ENCODE measurements around the gene THOC1. TPM values are rescaled to one million over a fixed set of nuclear protein-coding genes. Genes with fewer than 3 reads are reported as not detected.

The THOC1 gene
- total RNA-seq, 1 experiment from 2014 or later = 33.3 TPM

GRCh38 chr18:302097-302496 lies 34.2 kb upstream of the THOC1 start:
- CTCF ChIA-PET = no interaction called here
- no peak for TF ChIP-seq POLR2AphosphoS5 (IDR thresholded peaks at IDR 0.05; ENCODE audit: low read depth, low read length)
- no peak for TF ChIP-seq SIN3A (IDR thresholded peaks at IDR 0.05; ENCODE audit: borderline replicate concordance, insufficient read depth, low read depth, low read length)
- TF ChIP-seq, protein P1, sequence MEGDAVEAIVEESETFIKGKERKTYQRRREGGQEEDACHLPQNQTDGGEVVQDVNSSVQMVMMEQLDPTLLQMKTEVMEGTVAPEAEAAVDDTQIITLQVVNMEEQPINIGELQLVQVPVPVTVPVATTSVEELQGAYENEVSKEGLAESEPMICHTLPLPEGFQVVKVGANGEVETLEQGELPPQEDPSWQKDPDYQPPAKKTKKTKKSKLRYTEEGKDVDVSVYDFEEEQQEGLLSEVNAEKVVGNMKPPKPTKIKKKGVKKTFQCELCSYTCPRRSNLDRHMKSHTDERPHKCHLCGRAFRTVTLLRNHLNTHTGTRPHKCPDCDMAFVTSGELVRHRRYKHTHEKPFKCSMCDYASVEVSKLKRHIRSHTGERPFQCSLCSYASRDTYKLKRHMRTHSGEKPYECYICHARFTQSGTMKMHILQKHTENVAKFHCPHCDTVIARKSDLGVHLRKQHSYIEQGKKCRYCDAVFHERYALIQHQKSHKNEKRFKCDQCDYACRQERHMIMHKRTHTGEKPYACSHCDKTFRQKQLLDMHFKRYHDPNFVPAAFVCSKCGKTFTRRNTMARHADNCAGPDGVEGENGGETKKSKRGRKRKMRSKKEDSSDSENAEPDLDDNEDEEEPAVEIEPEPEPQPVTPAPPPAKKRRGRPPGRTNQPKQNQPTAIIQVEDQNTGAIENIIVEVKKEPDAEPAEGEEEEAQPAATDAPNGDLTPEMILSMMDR (IDR thresholded peaks at IDR 0.05) = no peak
- TF ChIP-seq TCF7L2 (IDR thresholded peaks at IDR 0.05; ENCODE audit: low read depth, low read length) = no peak
- TF ChIP-seq REST (IDR thresholded peaks at IDR 0.05; ENCODE audit: insufficient read depth in 1 of 2, low read depth in 2 of 2, low read length in 1 of 2) = no peak

DNA sequence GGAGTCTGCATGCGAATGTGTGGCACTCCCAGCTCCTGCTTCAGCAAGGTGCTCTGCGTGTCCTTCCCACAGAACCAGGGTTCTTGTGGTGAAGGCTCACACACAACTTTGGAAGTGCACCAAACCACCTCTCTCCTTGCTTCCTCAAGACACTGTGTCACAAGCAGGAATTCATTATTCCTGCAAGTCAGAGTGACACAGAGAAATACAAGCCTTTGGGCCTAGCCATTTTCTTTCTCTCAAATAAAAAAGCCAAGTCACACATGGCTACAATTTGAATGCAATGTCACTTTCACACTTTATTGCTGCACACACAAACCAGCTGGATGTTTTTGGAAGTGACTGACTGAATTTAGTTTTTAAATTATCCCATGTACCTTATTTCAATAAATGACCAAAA lies 30.1 kb upstream of the THOC1 start:
- no peaks in the 10 kb centered on the region for H3K36me3 ChIP-seq (ENCODE audit: control insufficient read depth, insufficient read depth, low read length)
- ChIA-PET CTCF (no interaction called here), POLR2A (no interaction called here)
- DNase-seq (ENCODE audit: low read depth, low spot score) (no peak), ATAC-seq (no peak)
- H3K27me3 ChIP-seq (ENCODE audit: control insufficient read depth, insufficient read depth, low read length) = peaks cover 11% of the 10 kb centered on the region
- intact Hi-C loops (cut with micrococcal nuclease; ENCODE audit: unreplicated experiment) (no loop called here), in situ Hi-C loops (cut with HindIII; ENCODE audit: low pct_unique_long_range_greater_than_20kb, low sequenced_read_pairs) (no loop called here)
- BruUV-seq (replicated peaks) = no TSS peak
- H3K4me3 ChIP-seq (ENCODE audit: low read depth in 2 of 2, low read length in 2 of 2) = no peak overlapping the region
- no peak overlapping the region for H3K27ac ChIP-seq (ENCODE audit: low read length)
- no peaks in the 10 kb centered on the region for H3K4me1 ChIP-seq (ENCODE audit: control insufficient read depth, insufficient read depth, low read length)
- TF ChIP-seq, protein P1 (IDR thresholded peaks at IDR 0.05) = no peak
- TF ChIP-seq SIN3A (IDR thresholded peaks at IDR 0.05; ENCODE audit: borderline replicate concordance, insufficient read depth, low read depth, low read length) (no peak), TCF7L2 (IDR thresholded peaks at IDR 0.05; ENCODE audit: low read depth, low read length) (no peak), REST (IDR thresholded peaks at IDR 0.05; ENCODE audit: insufficient read depth in 1 of 2, low read depth in 2 of 2, low read length in 1 of 2) (no peak), POLR2AphosphoS5 (IDR thresholded peaks at IDR 0.05; ENCODE audit: low read depth, low read length) (no peak)
- H3K9me3 ChIP-seq (ENCODE audit: control insufficient read depth, insufficient read depth, low read depth, low read length) = no peaks in the 10 kb centered on the region

More at GRCh38 chr18:302097-302496, 34.2 kb upstream of the THOC1 start:
- H3K36me3 ChIP-seq (ENCODE audit: control insufficient read depth, insufficient read depth, low read length) = no peaks in the 10 kb centered on the region
- no peak for DNase-seq (ENCODE audit: low read depth, low spot score)
- H3K27ac ChIP-seq (ENCODE audit: low read length) = no peak overlapping the region
- H3K4me3 ChIP-seq (ENCODE audit: low read depth in 2 of 2, low read length in 2 of 2) = no peak overlapping the region
- in situ Hi-C loops (cut with HindIII; ENCODE audit: low pct_unique_long_range_greater_than_20kb, low sequenced_read_pairs) (no loop called here), intact Hi-C loops (cut with micrococcal nuclease; ENCODE audit: unreplicated experiment) (no loop called here)
- BruUV-seq (replicated peaks) = no TSS peak
- POLR2A ChIA-PET = no interaction called here
- peaks cover 6% of the 10 kb centered on the region for H3K27me3 ChIP-seq (ENCODE audit: control insufficient read depth, insufficient read depth, low read length)
- no peaks in the 10 kb centered on the region for H3K9me3 ChIP-seq (ENCODE audit: control insufficient read depth, insufficient read depth, low read depth, low read length)
- no peak for ATAC-seq
- no peaks in the 10 kb centered on the region for H3K4me1 ChIP-seq (ENCODE audit: control insufficient read depth, insufficient read depth, low read length)

All from Panc1 (cell line).